HEK293 (cell line): Measurements from ENCODE around the gene LGI4.

Source experiments
- GLIS2 ChIP-seq: fragments of 450-650 bp; formaldehyde crosslinking; IDR thresholded peaks from 2 replicates; pipeline ENCODE4 v1.5.1; 2016; ENCODE audit warnings: missing biosample characterization, missing genetic modification characterization
- KLF8 ChIP-seq: fragments of 450-650 bp; formaldehyde crosslinking; IDR thresholded peaks from 2 replicates; pipeline ENCODE4 v1.5.1; 2016; ENCODE audit warnings: missing biosample characterization, missing genetic modification characterization
- SP3 ChIP-seq: fragments of 450-650 bp; formaldehyde crosslinking; IDR thresholded peaks from 2 replicates; pipeline ENCODE4 v1.5.1; 2016; ENCODE audit warnings: missing biosample characterization, missing genetic modification characterization
- TRIM28 ChIP-seq: IDR thresholded peaks from 2 replicates; pipeline ENCODE4 v1.6.1; 2011; ENCODE audit warnings: low read length, control low read depth, borderline replicate concordance
- ZBTB8A ChIP-seq: fragments of 450-650 bp; formaldehyde crosslinking; IDR thresholded peaks from 2 replicates; pipeline ENCODE4 v1.5.1; 2016; ENCODE audit warnings: missing biosample characterization, missing genetic modification characterization
- ZFHX2 ChIP-seq: fragments of 450-650 bp; formaldehyde crosslinking; conservative IDR thresholded peaks from 2 replicates; pipeline ENCODE4 v1.5.1; 2016; ENCODE audit warnings: missing biosample characterization, missing genetic modification characterization
- ZFP3 ChIP-seq: fragments of 450-650 bp; formaldehyde crosslinking; IDR thresholded peaks from 2 replicates; pipeline ENCODE4 v1.5.1; 2016; ENCODE audit warnings: low read depth, missing biosample characterization, missing genetic modification characterization
- ZNF133 ChIP-seq: fragments of 450-650 bp; formaldehyde crosslinking; IDR thresholded peaks from 2 replicates; pipeline ENCODE4 v1.5.1; 2016; ENCODE audit warnings: missing biosample characterization, missing genetic modification characterization
- ZNF157 ChIP-seq: fragments of 450-650 bp; formaldehyde crosslinking; IDR thresholded peaks from 2 replicates; pipeline ENCODE4 v1.5.1; 2016; ENCODE audit warnings: missing biosample characterization, missing genetic modification characterization
- ZNF175 ChIP-seq: fragments of 450-650 bp; formaldehyde crosslinking; IDR thresholded peaks from 2 replicates; pipeline ENCODE4 v1.5.1; 2016; ENCODE audit warnings: missing biosample characterization, missing genetic modification characterization
- ZNF391 ChIP-seq: fragments of 450-650 bp; formaldehyde crosslinking; IDR thresholded peaks from 2 replicates; pipeline ENCODE4 v1.5.1; 2016; ENCODE audit warnings: low read depth, missing biosample characterization, missing genetic modification characterization, borderline replicate concordance
- ZNF501 ChIP-seq: fragments of 450-650 bp; formaldehyde crosslinking; IDR thresholded peaks from 2 replicates; pipeline ENCODE4 v1.5.1; 2016; ENCODE audit warnings: missing biosample characterization, missing genetic modification characterization
- ZNF510 ChIP-seq: fragments of 450-650 bp; formaldehyde crosslinking; IDR thresholded peaks from 2 replicates; pipeline ENCODE4 v1.5.1; 2018; ENCODE audit warnings: mild to moderate bottlenecking, missing genetic modification characterization, missing biosample characterization; ENCODE audit not compliant: insufficient replicate concordance
- ZNF530 ChIP-seq: fragments of 450-650 bp; formaldehyde crosslinking; IDR thresholded peaks from 2 replicates; pipeline ENCODE4 v1.5.1; 2016; ENCODE audit warnings: low read depth, missing biosample characterization, missing genetic modification characterization
- ZNF544 ChIP-seq: fragments of 450-650 bp; formaldehyde crosslinking; IDR thresholded peaks from 2 replicates; pipeline ENCODE4 v1.5.0; 2017; ENCODE audit warnings: missing biosample characterization, missing genetic modification characterization
- ZNF548 ChIP-seq: fragments of 450-650 bp; formaldehyde crosslinking; IDR thresholded peaks from 2 replicates; pipeline ENCODE4 v1.5.1; 2016; ENCODE audit warnings: missing biosample characterization, missing genetic modification characterization
- ZNF610 ChIP-seq: fragments of 450-650 bp; formaldehyde crosslinking; IDR thresholded peaks from 2 replicates; pipeline ENCODE4 v1.5.1; 2016; ENCODE audit warnings: missing biosample characterization, missing genetic modification characterization, borderline replicate concordance
- ZNF843 ChIP-seq: fragments of 450-650 bp; formaldehyde crosslinking; IDR thresholded peaks from 2 replicates; pipeline ENCODE4 v1.5.1; 2016; ENCODE audit warnings: missing biosample characterization, missing genetic modification characterization
- TF ChIP-seq, protein P1 (sequence below): fragments of 450-650 bp; formaldehyde crosslinking; IDR thresholded peaks from 2 replicates; pipeline ENCODE4 v1.5.1; 2016; ENCODE audit warnings: missing biosample characterization, missing genetic modification characterization
- TF ChIP-seq, protein P2 (sequence below): fragments of 450-650 bp; IDR thresholded peaks from 2 replicates; pipeline ENCODE4 v1.5.1; 2018; ENCODE audit warnings: missing biosample characterization, missing genetic modification characterization
- TF ChIP-seq, protein P3 (sequence below): fragments of 450-650 bp; formaldehyde crosslinking; IDR thresholded peaks from 2 replicates; pipeline ENCODE4 v1.5.1; 2016; ENCODE audit warnings: missing biosample characterization, missing genetic modification characterization
- TF ChIP-seq, protein P4 (sequence below): fragments of 450-650 bp; formaldehyde crosslinking; IDR thresholded peaks from 2 replicates; pipeline ENCODE4 v1.5.1; 2017; ENCODE audit warnings: missing biosample characterization, missing genetic modification characterization
- TF ChIP-seq, protein P5 (sequence below): fragments of 450-650 bp; formaldehyde crosslinking; IDR thresholded peaks from 2 replicates; pipeline ENCODE4 v1.5.1; 2016; ENCODE audit warnings: missing biosample characterization, missing genetic modification characterization, borderline replicate concordance
- TF ChIP-seq, protein P6 (sequence below): fragments of 450-650 bp; formaldehyde crosslinking; IDR thresholded peaks from 2 replicates; pipeline ENCODE4 v1.5.1; 2017; ENCODE audit warnings: missing biosample characterization, missing genetic modification characterization
- TF ChIP-seq, protein P7 (sequence below): fragments of 450-650 bp; formaldehyde crosslinking; IDR thresholded peaks from 2 replicates; pipeline ENCODE4 v1.5.1; 2016; ENCODE audit warnings: missing biosample characterization, missing genetic modification characterization

The LGI4 gene

DNA sequence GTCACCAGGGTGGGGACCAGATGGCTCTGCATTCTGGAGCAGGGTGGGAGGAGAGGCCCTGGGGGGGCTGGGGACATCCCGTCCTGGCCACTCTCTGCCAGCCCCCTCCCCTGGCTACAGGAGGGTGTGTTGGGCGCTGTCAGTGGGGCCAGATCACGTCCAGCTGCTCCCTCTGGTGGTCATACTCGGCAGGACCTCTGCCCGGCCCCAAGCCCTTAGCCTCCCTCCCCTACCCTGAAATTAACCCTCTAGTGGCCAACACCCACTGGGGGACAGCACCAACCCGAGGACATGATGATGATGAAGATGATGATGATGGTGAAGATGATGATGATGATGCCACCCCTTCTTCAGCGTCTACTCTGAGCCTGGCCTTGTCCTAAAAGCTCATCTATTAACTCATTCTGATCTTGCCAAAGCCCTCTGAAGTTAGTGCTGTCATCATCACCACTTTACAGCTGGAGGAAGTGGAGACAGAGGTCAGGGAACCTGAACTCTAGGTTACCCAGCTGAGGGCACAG lies 590 bp upstream of the LGI4 start (continued):
- TF ChIP-seq, protein P1, sequence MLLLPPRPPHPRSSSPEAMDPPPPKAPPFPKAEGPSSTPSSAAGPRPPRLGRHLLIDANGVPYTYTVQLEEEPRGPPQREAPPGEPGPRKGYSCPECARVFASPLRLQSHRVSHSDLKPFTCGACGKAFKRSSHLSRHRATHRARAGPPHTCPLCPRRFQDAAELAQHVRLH (tag by site-specific recombination), result peak; percentile 78
- TF ChIP-seq KLF8 (tag by site-specific recombination), result peak; percentile 87
- no peak for TF ChIP-seq ZNF510 (tag by site-specific recombination)
- TF ChIP-seq ZFP3 (tag by site-specific recombination), result no peak
- TF ChIP-seq ZNF548 (tag by site-specific recombination), result no peak
- no peak; the same call in 1 of the 2 replicates for TF ChIP-seq ZNF133 (tag by site-specific recombination)
- TF ChIP-seq ZBTB8A (tag by site-specific recombination), result peak; percentile 86
- TF ChIP-seq ZNF843 (tag by site-specific recombination), result peak; percentile 66; the same call in 1 of the 2 replicates
- TF ChIP-seq, protein P2, sequence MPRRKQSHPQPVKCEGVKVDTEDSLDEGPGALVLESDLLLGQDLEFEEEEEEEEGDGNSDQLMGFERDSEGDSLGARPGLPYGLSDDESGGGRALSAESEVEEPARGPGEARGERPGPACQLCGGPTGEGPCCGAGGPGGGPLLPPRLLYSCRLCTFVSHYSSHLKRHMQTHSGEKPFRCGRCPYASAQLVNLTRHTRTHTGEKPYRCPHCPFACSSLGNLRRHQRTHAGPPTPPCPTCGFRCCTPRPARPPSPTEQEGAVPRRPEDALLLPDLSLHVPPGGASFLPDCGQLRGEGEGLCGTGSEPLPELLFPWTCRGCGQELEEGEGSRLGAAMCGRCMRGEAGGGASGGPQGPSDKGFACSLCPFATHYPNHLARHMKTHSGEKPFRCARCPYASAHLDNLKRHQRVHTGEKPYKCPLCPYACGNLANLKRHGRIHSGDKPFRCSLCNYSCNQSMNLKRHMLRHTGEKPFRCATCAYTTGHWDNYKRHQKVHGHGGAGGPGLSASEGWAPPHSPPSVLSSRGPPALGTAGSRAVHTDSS (tag by site-specific recombination), result peak; percentile 100
- TF ChIP-seq, protein P3, sequence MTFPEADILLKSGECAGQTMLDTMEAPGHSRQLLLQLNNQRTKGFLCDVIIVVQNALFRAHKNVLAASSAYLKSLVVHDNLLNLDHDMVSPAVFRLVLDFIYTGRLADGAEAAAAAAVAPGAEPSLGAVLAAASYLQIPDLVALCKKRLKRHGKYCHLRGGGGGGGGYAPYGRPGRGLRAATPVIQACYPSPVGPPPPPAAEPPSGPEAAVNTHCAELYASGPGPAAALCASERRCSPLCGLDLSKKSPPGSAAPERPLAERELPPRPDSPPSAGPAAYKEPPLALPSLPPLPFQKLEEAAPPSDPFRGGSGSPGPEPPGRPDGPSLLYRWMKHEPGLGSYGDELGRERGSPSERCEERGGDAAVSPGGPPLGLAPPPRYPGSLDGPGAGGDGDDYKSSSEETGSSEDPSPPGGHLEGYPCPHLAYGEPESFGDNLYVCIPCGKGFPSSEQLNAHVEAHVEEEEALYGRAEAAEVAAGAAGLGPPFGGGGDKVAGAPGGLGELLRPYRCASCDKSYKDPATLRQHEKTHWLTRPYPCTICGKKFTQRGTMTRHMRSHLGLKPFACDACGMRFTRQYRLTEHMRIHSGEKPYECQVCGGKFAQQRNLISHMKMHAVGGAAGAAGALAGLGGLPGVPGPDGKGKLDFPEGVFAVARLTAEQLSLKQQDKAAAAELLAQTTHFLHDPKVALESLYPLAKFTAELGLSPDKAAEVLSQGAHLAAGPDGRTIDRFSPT, result peak; percentile 82
- TF ChIP-seq ZNF530 (tag by site-specific recombination), result no peak
- TF ChIP-seq ZNF175 (tag by site-specific recombination), result no peak
- TF ChIP-seq, protein P4, sequence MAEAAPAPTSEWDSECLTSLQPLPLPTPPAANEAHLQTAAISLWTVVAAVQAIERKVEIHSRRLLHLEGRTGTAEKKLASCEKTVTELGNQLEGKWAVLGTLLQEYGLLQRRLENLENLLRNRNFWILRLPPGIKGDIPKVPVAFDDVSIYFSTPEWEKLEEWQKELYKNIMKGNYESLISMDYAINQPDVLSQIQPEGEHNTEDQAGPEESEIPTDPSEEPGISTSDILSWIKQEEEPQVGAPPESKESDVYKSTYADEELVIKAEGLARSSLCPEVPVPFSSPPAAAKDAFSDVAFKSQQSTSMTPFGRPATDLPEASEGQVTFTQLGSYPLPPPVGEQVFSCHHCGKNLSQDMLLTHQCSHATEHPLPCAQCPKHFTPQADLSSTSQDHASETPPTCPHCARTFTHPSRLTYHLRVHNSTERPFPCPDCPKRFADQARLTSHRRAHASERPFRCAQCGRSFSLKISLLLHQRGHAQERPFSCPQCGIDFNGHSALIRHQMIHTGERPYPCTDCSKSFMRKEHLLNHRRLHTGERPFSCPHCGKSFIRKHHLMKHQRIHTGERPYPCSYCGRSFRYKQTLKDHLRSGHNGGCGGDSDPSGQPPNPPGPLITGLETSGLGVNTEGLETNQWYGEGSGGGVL (tag by site-specific recombination), result peak; percentile 68
- no peak for TF ChIP-seq ZNF501 (tag by site-specific recombination)
- TF ChIP-seq TRIM28, result 0 out of 2 replicates have a peak, but pooled peaks have one; percentile 24
- TF ChIP-seq, protein P5, sequence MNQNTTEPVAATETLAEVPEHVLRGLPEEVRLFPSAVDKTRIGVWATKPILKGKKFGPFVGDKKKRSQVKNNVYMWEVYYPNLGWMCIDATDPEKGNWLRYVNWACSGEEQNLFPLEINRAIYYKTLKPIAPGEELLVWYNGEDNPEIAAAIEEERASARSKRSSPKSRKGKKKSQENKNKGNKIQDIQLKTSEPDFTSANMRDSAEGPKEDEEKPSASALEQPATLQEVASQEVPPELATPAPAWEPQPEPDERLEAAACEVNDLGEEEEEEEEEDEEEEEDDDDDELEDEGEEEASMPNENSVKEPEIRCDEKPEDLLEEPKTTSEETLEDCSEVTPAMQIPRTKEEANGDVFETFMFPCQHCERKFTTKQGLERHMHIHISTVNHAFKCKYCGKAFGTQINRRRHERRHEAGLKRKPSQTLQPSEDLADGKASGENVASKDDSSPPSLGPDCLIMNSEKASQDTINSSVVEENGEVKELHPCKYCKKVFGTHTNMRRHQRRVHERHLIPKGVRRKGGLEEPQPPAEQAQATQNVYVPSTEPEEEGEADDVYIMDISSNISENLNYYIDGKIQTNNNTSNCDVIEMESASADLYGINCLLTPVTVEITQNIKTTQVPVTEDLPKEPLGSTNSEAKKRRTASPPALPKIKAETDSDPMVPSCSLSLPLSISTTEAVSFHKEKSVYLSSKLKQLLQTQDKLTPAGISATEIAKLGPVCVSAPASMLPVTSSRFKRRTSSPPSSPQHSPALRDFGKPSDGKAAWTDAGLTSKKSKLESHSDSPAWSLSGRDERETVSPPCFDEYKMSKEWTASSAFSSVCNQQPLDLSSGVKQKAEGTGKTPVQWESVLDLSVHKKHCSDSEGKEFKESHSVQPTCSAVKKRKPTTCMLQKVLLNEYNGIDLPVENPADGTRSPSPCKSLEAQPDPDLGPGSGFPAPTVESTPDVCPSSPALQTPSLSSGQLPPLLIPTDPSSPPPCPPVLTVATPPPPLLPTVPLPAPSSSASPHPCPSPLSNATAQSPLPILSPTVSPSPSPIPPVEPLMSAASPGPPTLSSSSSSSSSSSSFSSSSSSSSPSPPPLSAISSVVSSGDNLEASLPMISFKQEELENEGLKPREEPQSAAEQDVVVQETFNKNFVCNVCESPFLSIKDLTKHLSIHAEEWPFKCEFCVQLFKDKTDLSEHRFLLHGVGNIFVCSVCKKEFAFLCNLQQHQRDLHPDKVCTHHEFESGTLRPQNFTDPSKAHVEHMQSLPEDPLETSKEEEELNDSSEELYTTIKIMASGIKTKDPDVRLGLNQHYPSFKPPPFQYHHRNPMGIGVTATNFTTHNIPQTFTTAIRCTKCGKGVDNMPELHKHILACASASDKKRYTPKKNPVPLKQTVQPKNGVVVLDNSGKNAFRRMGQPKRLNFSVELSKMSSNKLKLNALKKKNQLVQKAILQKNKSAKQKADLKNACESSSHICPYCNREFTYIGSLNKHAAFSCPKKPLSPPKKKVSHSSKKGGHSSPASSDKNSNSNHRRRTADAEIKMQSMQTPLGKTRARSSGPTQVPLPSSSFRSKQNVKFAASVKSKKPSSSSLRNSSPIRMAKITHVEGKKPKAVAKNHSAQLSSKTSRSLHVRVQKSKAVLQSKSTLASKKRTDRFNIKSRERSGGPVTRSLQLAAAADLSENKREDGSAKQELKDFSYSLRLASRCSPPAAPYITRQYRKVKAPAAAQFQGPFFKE, result no peak
- TF ChIP-seq ZNF391, result peak; percentile 76; the same call in 1 of the 2 replicates
- TF ChIP-seq ZNF544 (tag by site-specific recombination), result no peak
- TF ChIP-seq GLIS2 (tag by site-specific recombination), result peak; percentile 89
- no peak for TF ChIP-seq ZNF610
- peak; percentile 57 for TF ChIP-seq SP3
- TF ChIP-seq, protein P6, sequence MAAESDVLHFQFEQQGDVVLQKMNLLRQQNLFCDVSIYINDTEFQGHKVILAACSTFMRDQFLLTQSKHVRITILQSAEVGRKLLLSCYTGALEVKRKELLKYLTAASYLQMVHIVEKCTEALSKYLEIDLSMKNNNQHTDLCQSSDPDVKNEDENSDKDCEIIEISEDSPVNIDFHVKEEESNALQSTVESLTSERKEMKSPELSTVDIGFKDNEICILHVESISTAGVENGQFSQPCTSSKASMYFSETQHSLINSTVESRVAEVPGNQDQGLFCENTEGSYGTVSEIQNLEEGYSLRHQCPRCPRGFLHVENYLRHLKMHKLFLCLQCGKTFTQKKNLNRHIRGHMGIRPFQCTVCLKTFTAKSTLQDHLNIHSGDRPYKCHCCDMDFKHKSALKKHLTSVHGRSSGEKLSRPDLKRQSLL (tag by site-specific recombination), result no peak
- peak; percentile 67 for TF ChIP-seq ZFHX2
- no peak for TF ChIP-seq ZNF157 (tag by site-specific recombination)
- TF ChIP-seq, protein P7, sequence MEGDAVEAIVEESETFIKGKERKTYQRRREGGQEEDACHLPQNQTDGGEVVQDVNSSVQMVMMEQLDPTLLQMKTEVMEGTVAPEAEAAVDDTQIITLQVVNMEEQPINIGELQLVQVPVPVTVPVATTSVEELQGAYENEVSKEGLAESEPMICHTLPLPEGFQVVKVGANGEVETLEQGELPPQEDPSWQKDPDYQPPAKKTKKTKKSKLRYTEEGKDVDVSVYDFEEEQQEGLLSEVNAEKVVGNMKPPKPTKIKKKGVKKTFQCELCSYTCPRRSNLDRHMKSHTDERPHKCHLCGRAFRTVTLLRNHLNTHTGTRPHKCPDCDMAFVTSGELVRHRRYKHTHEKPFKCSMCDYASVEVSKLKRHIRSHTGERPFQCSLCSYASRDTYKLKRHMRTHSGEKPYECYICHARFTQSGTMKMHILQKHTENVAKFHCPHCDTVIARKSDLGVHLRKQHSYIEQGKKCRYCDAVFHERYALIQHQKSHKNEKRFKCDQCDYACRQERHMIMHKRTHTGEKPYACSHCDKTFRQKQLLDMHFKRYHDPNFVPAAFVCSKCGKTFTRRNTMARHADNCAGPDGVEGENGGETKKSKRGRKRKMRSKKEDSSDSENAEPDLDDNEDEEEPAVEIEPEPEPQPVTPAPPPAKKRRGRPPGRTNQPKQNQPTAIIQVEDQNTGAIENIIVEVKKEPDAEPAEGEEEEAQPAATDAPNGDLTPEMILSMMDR (tag by site-specific recombination), result peak; percentile 98
